GM12892 (cell line): ENCODE results near the gene ABCC12.

Experiments
- POLR2A ChIP-seq: IDR thresholded peaks from 2 replicates; pipeline ENCODE4 v1.6.1; 2011; ENCODE audit warnings: low read depth, low read length, control low read depth
- POLR2AphosphoS5 ChIP-seq: IDR thresholded peaks from 2 replicates; pipeline ENCODE4 v1.6.1; 2011; ENCODE audit warnings: low read depth, low read length, control low read depth
- TAF1 ChIP-seq: IDR thresholded peaks from 2 replicates; pipeline ENCODE4 v1.6.1; 2011; ENCODE audit warnings: low read depth, mild to moderate bottlenecking, control low read depth, low read length, borderline replicate concordance

DNA sequence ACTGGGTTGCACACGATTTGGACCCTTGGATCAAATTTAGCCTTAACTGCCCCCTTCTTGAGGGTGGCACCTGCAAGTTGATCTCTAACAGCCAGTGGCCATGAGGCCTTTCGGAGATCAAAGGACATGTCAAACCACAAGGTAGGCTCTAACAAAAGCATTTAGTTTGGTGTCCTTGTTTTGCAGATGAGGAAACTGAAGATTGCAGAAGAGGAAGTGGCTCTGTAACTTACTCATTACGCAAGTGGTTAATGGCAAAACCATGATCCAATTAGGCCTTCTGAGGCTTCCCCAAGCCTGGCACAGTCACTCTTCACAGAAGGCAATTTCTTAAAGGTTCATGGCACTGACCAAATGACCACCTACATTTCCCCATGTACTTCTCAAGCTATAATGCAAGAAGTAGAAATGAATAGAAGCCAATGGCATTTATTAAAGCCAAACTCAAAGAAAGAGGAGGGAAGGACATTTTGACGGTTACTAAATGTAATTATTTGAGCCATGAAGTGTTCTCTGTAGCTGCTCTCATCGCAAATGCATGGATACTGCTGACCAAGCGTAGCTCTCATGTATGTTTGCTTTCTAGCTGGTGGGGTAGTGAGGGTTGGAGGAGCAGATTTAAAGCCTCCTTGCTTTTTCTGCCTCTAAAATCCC is 32.8 kb upstream of the ABCC12 start:
- no peak for TF ChIP-seq POLR2AphosphoS5
- TF ChIP-seq POLR2A, result no peak
- TF ChIP-seq TAF1, result no peak
